Activated gamma-delta T cell (primary cell): Measurements from ENCODE around the gene RPGRIP1L.

ENCODE experiments used
- DNase-seq: peaks from one replicate; lab custom pipeline; 2025; lab: John Stamatoyannopoulos, UW

Gene RPGRIP1L

DNA sequence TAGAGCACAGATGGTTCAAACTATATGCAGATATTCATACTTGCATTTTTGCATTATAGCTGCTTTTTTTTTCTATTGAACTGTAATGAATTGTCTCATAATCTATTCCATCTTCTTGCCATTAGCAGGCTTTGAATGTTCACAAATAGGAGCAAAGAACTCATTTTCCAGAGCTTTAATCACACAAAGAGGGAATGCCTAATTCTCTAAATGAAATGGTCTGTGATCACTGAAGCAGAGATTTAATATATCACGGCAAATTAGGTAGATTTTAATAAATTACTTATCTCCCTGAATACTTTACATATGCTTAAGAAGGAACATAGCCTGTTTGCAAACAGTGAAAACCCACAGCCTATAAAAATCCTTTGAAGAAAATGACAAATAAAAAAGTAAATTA, 103.0 kb downstream of the RPGRIP1L start:
- DNase-seq, result no peak

DNA sequence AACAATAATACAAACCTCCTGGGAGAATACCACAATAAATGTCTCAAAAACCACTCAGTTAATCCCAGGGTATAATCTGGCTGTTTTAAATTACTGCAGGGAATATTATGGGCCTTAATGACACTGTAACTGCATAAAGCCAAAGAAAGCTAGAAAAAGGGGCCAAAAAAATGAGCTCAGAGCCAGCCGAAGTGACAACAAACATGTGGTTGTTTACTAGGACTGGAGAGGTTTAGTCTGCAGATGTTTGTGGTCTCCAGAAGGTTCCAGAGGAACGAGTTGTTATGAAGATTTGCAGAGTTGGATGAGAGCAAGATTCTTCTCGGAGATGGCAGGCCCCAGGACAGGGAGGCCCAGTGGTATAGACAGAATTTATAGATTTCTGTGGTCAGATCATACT, 103.5 kb downstream of the RPGRIP1L start:
- DNase-seq, result no peak

DNA sequence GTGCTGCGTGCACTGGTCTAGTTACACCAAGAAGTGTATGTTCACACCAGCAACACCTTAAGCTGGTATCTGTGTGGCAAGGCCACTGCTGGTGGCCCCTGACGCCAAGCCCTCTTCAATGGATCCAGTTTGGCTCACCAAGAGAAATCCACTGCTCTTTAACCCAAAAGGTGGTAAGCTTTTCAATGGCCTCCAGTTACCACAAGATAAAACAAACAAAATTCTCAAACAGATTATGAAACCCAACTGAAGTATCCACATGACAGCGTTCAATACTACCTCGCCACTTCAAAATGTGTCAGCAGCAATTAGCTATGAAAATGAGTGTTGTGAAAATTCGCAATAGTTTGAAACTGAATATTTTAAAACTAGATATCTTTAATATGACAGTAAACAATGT, 104.1 kb downstream of the RPGRIP1L start:
- no peak for DNase-seq

DNA sequence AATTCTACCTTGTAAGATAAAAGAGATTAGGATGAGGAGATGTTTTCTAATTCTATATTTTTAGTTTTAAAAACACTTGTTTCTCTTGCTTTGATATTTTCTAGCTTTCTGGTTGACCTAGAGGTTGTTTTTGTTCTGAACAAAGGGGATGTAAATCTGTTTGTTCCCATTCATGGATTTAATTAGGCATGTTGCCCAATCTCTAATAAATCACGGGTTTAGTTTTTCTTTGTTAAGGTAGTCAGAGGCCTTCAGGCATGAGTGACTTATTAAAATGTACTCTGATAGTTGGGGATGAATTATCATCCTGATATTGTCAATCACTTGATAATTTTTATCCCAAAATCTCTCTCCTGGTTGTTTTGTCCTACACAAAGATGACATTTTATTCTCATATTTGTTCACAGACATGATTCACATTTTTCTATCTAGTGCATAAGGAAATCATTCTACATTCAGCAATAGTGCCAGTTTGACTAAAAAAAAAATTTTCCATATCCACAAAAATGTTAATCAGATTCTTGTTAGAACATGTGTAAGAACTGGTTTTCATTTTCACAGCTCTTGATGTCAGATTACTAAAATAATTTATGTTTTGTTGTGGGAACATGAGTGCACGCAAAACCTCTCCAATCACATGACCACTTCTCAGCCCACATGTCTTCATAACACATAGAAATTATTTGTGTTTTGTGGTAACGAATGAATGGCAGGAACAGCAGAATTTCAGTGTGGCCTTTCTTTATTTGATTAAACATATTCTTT, 105.0 kb downstream of the RPGRIP1L start:
- DNase-seq, result no peak

GRCh38 chr16:53597776-53598175, 105.9 kb downstream of the RPGRIP1L start:
- no peak for DNase-seq

- DNase-seq, result no peak
These were observed 115.5 kb downstream of the RPGRIP1L start for GRCh38 chr16:53588081-53588648.

- DNase-seq, result no peak
These were observed 120.3 kb downstream of the RPGRIP1L start for GRCh38 chr16:53583401-53583800.

DNA sequence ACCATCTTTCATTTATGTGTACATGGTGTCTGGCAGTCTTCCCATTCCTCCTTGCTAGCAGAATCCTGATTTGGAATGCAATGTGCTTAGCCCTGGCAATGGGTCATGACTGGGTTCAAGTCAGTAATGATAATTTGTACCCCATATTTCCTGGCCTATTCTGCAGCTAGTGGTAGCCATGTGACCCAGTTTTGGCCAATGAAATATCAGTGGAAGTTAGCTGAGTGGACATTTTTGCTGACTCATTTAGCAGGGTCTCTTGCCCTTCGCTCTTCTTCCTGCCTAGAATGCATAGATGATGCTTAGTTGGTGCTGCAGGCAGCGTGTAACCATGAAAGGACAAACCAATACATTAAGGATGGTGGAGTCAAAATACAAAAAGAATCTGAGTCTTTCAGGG, 121.9 kb downstream of the RPGRIP1L start:
- no peak for DNase-seq

DNA sequence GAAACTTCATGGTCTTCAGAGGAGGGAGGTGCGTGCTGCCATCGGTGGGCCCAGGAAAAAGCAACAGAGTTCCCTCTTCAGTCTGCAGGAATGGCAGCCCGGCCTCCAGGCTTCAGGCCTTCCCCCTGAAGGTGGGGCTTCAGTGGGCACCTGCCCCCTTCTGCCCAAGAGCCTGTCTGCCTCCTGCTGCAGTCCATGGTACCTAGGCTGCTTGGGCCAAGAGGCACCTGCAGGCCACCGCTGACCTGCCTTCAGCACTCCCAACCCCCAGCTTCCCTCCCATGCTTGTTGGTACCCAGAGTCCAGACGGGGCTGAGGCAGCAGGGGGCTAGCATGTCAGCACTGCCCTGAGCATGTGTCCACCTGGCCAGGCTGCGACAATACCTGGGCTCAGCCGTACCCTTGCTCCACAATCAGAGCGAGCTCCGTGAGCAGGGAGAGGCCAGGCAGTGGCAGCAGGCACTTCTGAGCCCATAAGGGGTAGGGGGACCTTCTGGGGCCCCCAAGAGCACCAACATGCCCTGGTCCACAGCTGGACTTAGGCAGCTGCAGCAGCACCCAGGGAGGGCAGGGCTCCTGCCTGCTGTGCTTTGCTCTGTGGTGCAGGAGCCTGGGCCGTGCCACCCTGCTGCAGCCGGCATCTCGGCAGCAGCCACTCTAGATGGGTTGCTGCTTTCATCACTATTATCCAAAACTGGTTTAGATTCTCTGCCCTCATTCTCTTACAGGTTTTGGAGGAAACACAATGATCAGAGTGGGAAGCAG, 123.4 kb downstream of the RPGRIP1L start:
- no peak for DNase-seq

GRCh38 chr16:53576904-53577303, 126.8 kb downstream of the RPGRIP1L start:
- DNase-seq, result no peak

- no peak for DNase-seq
These were observed 127.4 kb downstream of the RPGRIP1L start for GRCh38 chr16:53576210-53576609.

- DNase-seq, result no peak
These were observed 131.9 kb downstream of the RPGRIP1L start for GRCh38 chr16:53571763-53572162.

DNA sequence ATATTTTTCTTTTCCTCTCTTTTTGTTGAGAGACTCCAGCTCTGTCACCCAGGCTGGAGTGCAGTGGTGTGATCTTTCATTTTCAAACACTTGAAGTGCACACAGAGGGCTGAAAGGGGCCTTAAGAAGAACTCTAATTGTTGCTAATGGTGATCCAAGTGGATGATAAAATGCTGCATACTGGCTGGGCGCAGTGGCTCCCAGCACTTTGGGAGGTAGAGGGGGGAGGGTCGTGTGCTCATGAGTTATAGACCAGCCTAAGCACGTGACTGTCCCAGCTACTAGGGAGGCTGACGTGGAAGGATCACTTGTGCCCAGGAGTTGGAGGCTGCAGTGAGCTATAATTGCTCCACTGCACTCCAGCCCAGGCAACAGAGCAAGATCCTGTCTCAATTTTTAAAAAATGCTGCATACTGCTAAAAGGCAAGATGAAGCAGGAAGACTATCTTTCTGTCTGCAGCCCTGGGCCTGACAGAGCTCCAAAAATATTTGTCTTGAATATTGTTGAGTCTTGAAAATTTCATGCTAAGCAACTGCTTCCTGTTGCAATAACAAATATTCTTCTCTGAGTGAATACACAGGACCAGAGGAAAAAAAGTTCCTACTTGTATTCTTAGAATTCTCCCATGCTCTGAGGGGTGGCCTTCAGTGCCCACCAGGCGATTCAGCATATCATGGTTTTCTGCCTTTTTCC, 137.0 kb downstream of the RPGRIP1L start:
- DNase-seq, result no peak

DNA sequence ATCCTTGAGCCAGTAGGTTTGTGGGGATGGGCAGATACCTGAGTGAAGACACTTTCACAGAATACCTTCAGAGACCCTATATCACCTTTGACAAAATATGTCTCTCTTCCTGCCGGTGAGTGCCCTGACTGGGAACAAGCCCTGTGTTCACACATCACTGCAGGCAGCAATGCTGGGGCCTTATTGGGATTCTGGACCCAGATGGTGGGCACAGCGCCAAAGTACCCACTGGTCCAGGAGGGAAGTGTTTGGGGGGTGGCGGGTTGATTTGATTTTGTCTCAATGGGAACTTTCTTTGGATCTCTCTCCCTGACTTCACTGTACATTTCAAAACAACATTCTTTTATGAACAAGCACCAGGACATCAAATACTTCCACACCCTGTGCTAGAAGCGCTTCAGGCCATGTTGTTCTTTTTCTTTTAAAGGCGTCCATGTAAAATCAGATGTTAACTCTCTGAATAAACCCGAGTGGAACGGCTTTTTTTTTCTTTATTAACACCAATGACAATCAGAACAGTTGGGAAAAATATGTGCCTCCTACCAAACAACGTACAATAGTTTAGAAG, 138.3 kb downstream of the RPGRIP1L start:
- no peak for DNase-seq

- no peak for DNase-seq
These were observed 140.2 kb downstream of the RPGRIP1L start for GRCh38 chr16:53563426-53563825.

GRCh38 chr16:53561101-53561888, 142.4 kb downstream of the RPGRIP1L start:
- no peak for DNase-seq

GRCh38 chr16:53559270-53559951, 144.2 kb downstream of the RPGRIP1L start:
- DNase-seq, result no peak

DNA sequence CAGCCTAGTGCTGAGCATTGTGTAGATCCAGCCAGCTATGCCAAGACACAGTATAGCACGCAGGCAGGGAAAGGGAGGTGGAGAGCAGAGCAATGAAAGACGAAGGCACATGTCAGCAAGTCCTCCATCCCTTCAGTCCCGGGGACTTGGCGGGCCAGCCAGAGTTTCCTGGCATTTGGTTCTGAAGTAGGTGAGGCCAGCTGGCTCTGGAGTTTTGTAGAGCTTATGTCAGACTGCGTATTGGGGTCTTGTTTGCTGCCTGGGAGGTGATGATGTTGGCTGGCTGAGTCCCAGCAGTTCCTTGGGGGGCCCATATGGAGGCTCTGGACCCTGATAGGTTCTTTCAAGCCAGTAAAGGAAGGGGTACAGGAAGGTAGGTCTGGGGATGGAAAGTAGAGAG, 144.9 kb downstream of the RPGRIP1L start:
- DNase-seq, result no peak

DNA sequence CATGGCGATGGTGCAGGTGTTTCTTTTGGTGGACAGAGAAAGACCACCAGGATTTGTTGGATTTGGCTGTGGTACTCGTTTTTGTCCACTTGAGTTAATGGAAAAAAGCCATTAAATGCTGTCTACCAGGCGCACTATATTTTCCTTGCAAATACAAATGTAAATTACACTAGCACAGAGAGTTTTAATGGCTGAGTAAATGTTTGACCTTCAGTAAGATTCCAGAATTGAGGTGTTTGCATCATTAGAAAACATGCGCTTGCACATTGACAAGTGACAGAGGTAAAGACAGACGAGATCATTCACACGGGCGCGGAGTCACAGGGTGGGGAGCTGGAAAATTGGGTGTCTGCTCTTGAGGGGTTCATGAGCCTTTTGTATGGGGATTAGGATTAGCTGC, 147.1 kb downstream of the RPGRIP1L start:
- no peak for DNase-seq

- DNase-seq, result no peak
These were observed 153.5 kb downstream of the RPGRIP1L start for GRCh38 chr16:53549970-53550690.
